Upper lobe of left lung (tissue), 4 donors: ENCODE results near the gene NOL4L.

ENCODE experiments used
- POLR2A ChIP-seq, 4 donors: fragments of 450-650 bp; IDR thresholded peaks; one replicate each; pipeline ENCODE4 v1.5.1; 2016 to 2017; ENCODE audit warnings: antibody characterized with exemption in 4 of 4, mild to moderate bottlenecking in 2 of 4
- TF ChIP-seq, protein P1 (sequence below), 6 experiments: fragments of 450-650 bp in 4 of 6; fragments of 200-600 bp in 2 of 6; sonication (generic) in 2 of 6; IDR thresholded peaks; one replicate each; pipeline ENCODE4 v1.5.1; 2016 to 2019; ENCODE audit warnings: antibody characterized with exemption in 6 of 6

DNA sequence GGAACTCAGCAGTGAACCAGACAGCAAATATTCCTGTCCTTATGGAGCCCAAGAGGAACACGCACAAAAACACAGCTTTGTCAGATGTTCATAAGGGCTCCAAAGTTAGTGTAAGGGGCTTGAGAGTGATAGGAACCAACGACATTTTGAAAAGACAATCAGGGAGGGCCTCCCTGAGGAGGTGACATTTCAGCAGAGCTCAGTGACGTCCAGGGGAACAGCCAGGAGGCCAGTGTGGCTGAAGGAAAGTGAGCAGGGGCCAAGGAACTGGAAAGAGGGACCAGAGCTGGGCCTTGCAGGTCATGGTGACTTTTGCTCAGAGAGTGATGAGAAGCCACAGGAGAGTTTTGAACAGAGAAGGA is 16.1 kb downstream of the NOL4L start:
- TF ChIP-seq, protein P1, sequence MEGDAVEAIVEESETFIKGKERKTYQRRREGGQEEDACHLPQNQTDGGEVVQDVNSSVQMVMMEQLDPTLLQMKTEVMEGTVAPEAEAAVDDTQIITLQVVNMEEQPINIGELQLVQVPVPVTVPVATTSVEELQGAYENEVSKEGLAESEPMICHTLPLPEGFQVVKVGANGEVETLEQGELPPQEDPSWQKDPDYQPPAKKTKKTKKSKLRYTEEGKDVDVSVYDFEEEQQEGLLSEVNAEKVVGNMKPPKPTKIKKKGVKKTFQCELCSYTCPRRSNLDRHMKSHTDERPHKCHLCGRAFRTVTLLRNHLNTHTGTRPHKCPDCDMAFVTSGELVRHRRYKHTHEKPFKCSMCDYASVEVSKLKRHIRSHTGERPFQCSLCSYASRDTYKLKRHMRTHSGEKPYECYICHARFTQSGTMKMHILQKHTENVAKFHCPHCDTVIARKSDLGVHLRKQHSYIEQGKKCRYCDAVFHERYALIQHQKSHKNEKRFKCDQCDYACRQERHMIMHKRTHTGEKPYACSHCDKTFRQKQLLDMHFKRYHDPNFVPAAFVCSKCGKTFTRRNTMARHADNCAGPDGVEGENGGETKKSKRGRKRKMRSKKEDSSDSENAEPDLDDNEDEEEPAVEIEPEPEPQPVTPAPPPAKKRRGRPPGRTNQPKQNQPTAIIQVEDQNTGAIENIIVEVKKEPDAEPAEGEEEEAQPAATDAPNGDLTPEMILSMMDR (IDR thresholded peaks at IDR 0.05), result no peak
- no peak for TF ChIP-seq POLR2A (IDR thresholded peaks at IDR 0.05)
